Liver (tissue), 9 donors: ENCODE data around the gene OGN. TPM values are rescaled to one million over a fixed set of nuclear protein-coding genes. Genes with fewer than 3 reads are reported as not detected.

ENCODE experiments used
- DNase-seq: peaks from one replicate; pipeline ENCODE4 v3.0.0-alpha.2; 2017; ENCODE audit warnings: low spot score
- H3K27ac ChIP-seq, 2 donors: one replicate each; pipeline ENCODE4 v1.7.0; 2013; ENCODE audit warnings: inconsistent platforms in 2 of 2, low read length in 2 of 2, control low read depth in 1 of 2, low read depth in 1 of 2, mild to moderate bottlenecking in 1 of 2
- H3K27me3 ChIP-seq, 4 donors: one replicate each; pipeline versions ENCODE4 v1.6.1 to v1.7.0; 2013; ENCODE audit warnings: low read length in 3 of 4, inconsistent platforms in 1 of 4, mild to moderate bottlenecking in 1 of 4, moderate library complexity in 1 of 4; ENCODE audit not compliant: control insufficient read depth in 4 of 4, insufficient read depth in 4 of 4
- H3K36me3 ChIP-seq, 4 donors: one replicate each; pipeline versions ENCODE4 v1.6.1 to v1.7.0; 2013; ENCODE audit warnings: low read length in 3 of 4, mild to moderate bottlenecking in 3 of 4, low read depth in 1 of 4, moderate library complexity in 1 of 4; ENCODE audit not compliant: control insufficient read depth in 4 of 4, insufficient read depth in 3 of 4
- H3K4me1 ChIP-seq, 4 donors: one replicate each; pipeline versions ENCODE4 v1.6.1 to v1.7.0; 2013; ENCODE audit warnings: low read length in 3 of 4, mild to moderate bottlenecking in 3 of 4, moderate library complexity in 1 of 4; ENCODE audit not compliant: control insufficient read depth in 4 of 4, insufficient read depth in 4 of 4
- H3K4me3 ChIP-seq, 3 donors: one replicate each; pipeline versions ENCODE4 v1.6.1 to v1.7.0; 2013; ENCODE audit warnings: low read length in 3 of 3, control low read depth in 1 of 3, low read depth in 1 of 3, mild to moderate bottlenecking in 1 of 3
- H3K9ac ChIP-seq, 2 donors: one replicate each; pipeline ENCODE4 v1.7.0; 2013; ENCODE audit warnings: low read length in 2 of 2, mild to moderate bottlenecking in 2 of 2, moderate library complexity in 2 of 2, control low read depth in 1 of 2, low read depth in 1 of 2
- H3K9me3 ChIP-seq, 4 donors: one replicate each; pipeline versions ENCODE4 v1.6.1 to v1.7.0; 2013; ENCODE audit warnings: low read length in 3 of 4; ENCODE audit not compliant: control insufficient read depth in 4 of 4
- FOXA1 ChIP-seq: IDR thresholded peaks from 2 replicates; pipeline ENCODE4 v1.6.1; 2016; ENCODE audit warnings: antibody characterized with exemption
- FOXA2 ChIP-seq: IDR thresholded peaks from 2 replicates; pipeline ENCODE4 v1.6.1; 2016; ENCODE audit warnings: antibody characterized with exemption
- GABPA ChIP-seq, 2 donors: IDR thresholded peaks in 1 of 2; conservative IDR thresholded peaks in 1 of 2; 2 replicates each; pipeline ENCODE4 v1.6.1; 2016; ENCODE audit warnings: antibody characterized with exemption in 2 of 2, mild to moderate bottlenecking in 1 of 2, moderate library complexity in 1 of 2
- HNF4A ChIP-seq, 2 donors: conservative IDR thresholded peaks; 2 replicates each; pipeline ENCODE4 v1.6.1; 2016; ENCODE audit warnings: antibody characterized with exemption in 2 of 2, mild to moderate bottlenecking in 2 of 2
- HNF4G ChIP-seq: IDR thresholded peaks from 2 replicates; pipeline ENCODE4 v1.6.1; 2016; ENCODE audit warnings: antibody characterized with exemption
- MAX ChIP-seq: IDR thresholded peaks from 2 replicates; pipeline ENCODE4 v1.6.1; 2016; ENCODE audit warnings: antibody characterized with exemption
- RXRA ChIP-seq, 2 donors: IDR thresholded peaks; 2 replicates each; pipeline ENCODE4 v1.6.1; 2017 to 2018; ENCODE audit warnings: antibody characterized with exemption in 2 of 2, mild to moderate bottlenecking in 1 of 2
- TAF1 ChIP-seq: conservative IDR thresholded peaks from 2 replicates; pipeline ENCODE4 v1.6.1; 2016; ENCODE audit warnings: antibody characterized with exemption, mild to moderate bottlenecking
- ZBTB33 ChIP-seq: IDR thresholded peaks from 2 replicates; pipeline ENCODE4 v1.6.1; 2016; ENCODE audit warnings: antibody characterized with exemption
- WGBS: extraction: QIAGEN DNeasy Blood & Tissue Kit; methylation state at CpG from one replicate; pipeline ENCODE4 v1.1.7; 2013; 5-methylcytosine and 5-hydroxymethylcytosine counted together
- polyA plus RNA-seq, 2 donors: library from polyadenylated mRNA; stranded (reverse) in 1 of 2; unstranded in 1 of 2; fragments of 200-250 nt in 1 of 2; fragments of >200 nt in 1 of 2; fragmentation: Nextera tagmentation in 1 of 2; extraction: Ambion mirVana in 1 of 2; gene quantifications; one replicate each; pipeline versions ENCODE4 v1.2.1 to v1.2.3, GENCODE V29; 2013 to 2015
- total RNA-seq, 2 donors: library from RNA; depleted of rRNA; stranded (reverse); fragments of >200 nt; gene quantifications; one replicate each; pipeline ENCODE4 v1.2.3, GENCODE V29; 2014
- TF ChIP-seq, protein P1 (sequence below): IDR thresholded peaks from 2 replicates; pipeline ENCODE4 v1.6.1; 2016; ENCODE audit warnings: antibody characterized with exemption
- TF ChIP-seq, protein P2 (sequence below): IDR thresholded peaks from 2 replicates; pipeline ENCODE4 v1.6.1; 2016; ENCODE audit warnings: antibody characterized with exemption, mild to moderate bottlenecking
- TF ChIP-seq, protein P3 (sequence below): fragments of 150-350 bp; IDR thresholded peaks from 2 replicates; pipeline ENCODE4 v1.5.1; 2017; ENCODE audit warnings: improper control_type of control experiment, low read depth, low read length; ENCODE audit not compliant: missing input control
- donor health status: healthy.
- donor health status: healthy.
- donor health status: healthy.
- donor health status: healthy.
- donor health status: healthy.

OGN gene
- total and polyA plus RNA-seq, 4 donors = 0.92 to 4.0 (median 1.1) TPM

- TF ChIP-seq, protein P1, sequence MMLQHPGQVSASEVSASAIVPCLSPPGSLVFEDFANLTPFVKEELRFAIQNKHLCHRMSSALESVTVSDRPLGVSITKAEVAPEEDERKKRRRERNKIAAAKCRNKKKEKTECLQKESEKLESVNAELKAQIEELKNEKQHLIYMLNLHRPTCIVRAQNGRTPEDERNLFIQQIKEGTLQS = no peak
These were observed 44.3 kb downstream of the OGN start (continued) for GRCh38 chr9:92360083-92360482.

DNA sequence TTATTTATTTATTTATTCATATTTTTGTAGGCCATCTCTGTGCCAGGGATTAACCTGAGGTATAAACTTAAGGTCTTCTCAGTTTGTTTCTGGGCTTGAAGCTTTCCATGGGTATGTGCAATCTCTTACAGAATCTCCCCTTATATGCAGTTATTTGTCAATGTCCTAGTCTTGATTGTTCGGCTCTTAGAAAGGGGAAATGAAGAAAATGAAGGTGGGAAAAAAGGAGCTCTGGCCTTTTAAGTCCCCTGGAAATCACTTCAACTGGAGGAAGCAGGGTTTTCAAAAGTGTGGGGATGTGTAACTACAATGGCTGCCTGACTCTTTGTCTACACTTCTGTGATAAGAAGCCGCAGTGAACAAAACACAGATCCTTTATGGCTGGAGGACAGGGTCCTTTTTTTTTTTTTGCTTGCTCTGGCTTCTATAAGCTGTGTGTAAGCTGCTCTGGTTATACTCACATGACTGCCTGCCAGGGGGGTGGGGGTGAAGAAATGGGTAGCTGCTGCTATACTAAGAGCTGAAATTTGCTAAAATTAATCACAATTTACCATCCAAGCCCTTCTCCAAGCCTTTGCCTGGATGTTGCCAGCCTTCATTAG lies 44.9 kb downstream of the OGN start:
- Histone ChIP-seq H3K27ac (no peak overlapping the region), H3K9ac (no peak overlapping the region), H3K4me3 (no peak overlapping the region), H3K27me3 (no peaks in the 10 kb centered on the region), H3K4me1 (no peaks in the 10 kb centered on the region), H3K9me3 (no peaks in the 10 kb centered on the region), H3K36me3 (no peaks in the 10 kb centered on the region)
- TF ChIP-seq HNF4G (no peak), RXRA (IDR thresholded peaks at IDR 0.05) (no peak), FOXA1 (no peak), MAX (no peak), ZBTB33 (no peak), HNF4A (conservative IDR thresholded peaks at IDR 0.05) (no peak), GABPA (IDR thresholded peaks at IDR 0.05 in 1 of 2, conservative IDR thresholded peaks at IDR 0.05 in 1 of 2) (no peak), TAF1 (no peak), FOXA2 (no peak)
- TF ChIP-seq, protein P1 = no peak
- TF ChIP-seq, protein P2, sequence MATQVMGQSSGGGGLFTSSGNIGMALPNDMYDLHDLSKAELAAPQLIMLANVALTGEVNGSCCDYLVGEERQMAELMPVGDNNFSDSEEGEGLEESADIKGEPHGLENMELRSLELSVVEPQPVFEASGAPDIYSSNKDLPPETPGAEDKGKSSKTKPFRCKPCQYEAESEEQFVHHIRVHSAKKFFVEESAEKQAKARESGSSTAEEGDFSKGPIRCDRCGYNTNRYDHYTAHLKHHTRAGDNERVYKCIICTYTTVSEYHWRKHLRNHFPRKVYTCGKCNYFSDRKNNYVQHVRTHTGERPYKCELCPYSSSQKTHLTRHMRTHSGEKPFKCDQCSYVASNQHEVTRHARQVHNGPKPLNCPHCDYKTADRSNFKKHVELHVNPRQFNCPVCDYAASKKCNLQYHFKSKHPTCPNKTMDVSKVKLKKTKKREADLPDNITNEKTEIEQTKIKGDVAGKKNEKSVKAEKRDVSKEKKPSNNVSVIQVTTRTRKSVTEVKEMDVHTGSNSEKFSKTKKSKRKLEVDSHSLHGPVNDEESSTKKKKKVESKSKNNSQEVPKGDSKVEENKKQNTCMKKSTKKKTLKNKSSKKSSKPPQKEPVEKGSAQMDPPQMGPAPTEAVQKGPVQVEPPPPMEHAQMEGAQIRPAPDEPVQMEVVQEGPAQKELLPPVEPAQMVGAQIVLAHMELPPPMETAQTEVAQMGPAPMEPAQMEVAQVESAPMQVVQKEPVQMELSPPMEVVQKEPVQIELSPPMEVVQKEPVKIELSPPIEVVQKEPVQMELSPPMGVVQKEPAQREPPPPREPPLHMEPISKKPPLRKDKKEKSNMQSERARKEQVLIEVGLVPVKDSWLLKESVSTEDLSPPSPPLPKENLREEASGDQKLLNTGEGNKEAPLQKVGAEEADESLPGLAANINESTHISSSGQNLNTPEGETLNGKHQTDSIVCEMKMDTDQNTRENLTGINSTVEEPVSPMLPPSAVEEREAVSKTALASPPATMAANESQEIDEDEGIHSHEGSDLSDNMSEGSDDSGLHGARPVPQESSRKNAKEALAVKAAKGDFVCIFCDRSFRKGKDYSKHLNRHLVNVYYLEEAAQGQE = no peak
- TF ChIP-seq, protein P3, sequence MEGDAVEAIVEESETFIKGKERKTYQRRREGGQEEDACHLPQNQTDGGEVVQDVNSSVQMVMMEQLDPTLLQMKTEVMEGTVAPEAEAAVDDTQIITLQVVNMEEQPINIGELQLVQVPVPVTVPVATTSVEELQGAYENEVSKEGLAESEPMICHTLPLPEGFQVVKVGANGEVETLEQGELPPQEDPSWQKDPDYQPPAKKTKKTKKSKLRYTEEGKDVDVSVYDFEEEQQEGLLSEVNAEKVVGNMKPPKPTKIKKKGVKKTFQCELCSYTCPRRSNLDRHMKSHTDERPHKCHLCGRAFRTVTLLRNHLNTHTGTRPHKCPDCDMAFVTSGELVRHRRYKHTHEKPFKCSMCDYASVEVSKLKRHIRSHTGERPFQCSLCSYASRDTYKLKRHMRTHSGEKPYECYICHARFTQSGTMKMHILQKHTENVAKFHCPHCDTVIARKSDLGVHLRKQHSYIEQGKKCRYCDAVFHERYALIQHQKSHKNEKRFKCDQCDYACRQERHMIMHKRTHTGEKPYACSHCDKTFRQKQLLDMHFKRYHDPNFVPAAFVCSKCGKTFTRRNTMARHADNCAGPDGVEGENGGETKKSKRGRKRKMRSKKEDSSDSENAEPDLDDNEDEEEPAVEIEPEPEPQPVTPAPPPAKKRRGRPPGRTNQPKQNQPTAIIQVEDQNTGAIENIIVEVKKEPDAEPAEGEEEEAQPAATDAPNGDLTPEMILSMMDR = no peak
- DNase-seq = no peak
- 87% methylated on average over 2 of the region's 2 CpGs for WGBS
